ENCODE data around the gene MIB1. TPM values are rescaled to one million over a fixed set of nuclear protein-coding genes. Genes with fewer than 3 reads are reported as not detected.

Gene MIB1
- total RNA-seq, 1 donor from 2014 or later: 45.3 TPM

DNA sequence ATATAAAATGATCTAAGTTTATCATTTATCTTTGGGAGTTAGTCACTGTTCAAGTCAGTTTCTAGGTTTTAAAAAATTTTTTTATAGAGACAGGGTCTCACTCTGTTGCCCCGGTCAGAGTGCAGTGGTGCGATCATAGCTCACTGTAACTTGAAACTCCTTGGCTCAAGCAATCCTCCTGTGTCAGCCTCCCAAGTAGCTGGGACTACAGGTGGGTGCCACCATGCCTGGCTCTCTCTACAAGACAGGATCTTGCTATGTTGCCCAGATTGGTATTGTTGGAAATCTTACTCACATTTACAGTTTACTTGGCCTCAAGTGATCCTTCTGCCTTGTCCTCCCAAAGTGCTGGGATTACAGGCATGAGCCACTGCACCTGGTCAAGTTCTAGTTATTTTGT lies 74.5 kb downstream of the MIB1 start:
- no peak for DNase-seq (ENCODE audit: low spot score)

DNA sequence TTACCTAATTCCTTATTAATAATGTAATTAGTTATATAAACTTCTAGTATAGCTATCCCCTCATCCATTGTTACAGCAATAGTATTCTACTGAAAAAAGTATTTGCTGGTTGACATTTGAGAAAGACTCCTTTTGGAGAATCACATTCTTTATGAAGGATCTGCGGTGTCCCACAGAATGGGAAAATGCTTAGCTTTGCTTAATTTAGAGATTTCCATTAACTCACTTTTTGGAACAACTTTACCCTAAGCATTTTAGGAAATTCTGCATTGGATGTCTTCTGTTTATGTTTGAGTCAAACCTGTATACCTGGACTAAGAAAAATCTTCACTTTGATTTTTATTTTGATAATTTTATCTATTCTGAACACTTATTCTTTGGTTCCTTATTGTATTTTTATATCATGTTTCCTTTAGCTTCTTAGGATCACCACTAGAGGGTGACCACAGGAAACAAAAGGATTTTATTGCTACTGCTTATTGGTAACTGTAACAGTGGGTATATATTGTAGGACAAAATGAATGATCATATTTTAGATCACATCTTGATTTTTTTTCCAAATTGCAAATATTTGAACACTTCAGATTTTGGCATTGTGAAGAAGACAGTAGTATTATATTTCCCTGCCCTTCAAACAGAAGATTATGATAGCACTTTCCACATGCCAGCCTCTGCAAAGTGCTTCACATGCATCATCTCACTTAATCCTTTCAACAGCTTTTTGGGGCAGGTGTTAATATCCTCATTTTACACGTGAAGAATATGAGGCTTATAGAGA lies 79.6 kb downstream of the MIB1 start:
- no peak for DNase-seq (ENCODE audit: low spot score)

DNA sequence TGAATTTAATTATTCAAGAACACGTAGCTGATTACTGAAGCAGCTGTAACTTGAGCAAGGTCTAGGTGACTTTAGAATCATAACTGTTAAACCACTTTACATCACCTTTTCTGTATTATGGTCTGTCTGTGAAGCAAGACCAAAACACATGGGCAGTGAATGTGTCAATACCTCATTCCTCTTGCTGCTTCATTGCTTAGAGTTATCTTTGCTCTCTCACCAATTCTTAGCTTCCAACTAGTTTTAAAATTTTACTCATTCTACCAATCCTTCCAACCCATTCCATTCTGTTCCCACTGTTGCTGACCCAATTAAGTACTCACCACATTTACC lies 80.2 kb downstream of the MIB1 start:
- DNase-seq (ENCODE audit: low spot score): no peak

DNA sequence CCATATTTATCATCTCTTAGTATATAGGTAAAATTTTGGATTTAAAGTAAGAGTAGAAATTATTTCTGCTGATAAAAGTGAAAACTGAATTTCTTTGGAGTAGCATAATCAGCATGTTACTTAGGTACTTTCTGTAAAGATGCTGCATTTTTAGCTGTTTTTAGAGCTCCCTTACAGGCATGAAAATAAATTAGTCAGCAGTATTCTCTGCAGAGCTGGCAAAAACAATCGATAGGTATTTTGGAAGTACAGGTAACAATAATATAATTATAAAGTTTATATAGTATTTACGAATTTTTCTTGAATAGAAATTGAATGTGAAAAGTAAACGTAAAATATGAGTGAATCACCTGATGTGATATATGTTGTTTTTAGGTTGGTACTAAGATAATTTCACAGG lies 83.3 kb downstream of the MIB1 start:
- DNase-seq (ENCODE audit: low spot score): no peak

DNA sequence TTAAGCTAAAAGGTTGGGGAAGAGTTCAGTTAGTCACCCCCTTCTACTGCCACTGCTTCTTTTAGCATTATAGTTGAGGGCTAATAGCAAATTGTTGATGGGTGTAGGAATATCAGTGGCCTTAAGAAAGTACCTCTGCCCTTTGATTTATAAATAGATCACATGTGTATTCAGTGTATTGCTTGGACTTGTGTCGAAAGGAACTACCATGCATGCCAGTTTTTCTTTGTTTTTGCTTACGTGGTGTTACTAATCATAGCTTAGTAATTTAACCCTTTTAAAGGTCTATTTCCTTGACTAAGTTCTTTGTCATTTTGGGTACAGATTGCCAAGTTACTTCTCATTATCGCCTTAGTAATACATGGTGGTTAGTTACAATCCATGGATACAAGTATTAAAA lies 85.6 kb downstream of the MIB1 start:
- DNase-seq (ENCODE audit: low spot score): no peak

DNA sequence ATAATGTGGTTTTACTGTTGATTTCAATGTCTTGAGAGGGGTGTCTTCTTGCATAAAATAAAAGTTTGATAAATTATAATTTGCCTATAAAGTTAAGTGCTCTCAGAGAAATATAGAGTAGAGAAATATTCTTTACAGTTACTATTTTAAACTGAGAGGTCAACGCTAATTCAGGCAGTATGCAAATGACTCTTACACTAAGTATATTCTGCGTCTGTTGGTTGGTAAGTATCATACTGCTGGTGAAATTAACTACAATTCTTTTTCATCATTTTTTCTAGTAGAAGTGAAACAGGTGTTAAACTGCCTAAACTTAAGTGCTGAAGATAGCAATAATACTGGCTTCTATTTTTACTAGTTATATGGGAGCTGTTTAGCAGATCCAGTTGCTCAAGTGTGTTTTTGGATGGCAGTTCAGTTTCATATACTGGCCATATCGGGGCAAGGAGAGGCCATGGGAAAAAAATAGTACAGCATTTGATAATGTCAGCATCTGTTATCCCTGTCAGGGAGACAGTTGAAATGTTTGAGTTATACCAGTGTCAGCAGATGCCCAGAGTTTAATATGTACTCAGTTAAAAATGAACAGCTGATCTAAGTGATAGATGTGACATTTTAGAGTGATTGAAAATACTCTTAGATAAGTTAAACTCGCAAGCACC lies 86.2 kb downstream of the MIB1 start:
- no peak for DNase-seq (ENCODE audit: low spot score)

DNA sequence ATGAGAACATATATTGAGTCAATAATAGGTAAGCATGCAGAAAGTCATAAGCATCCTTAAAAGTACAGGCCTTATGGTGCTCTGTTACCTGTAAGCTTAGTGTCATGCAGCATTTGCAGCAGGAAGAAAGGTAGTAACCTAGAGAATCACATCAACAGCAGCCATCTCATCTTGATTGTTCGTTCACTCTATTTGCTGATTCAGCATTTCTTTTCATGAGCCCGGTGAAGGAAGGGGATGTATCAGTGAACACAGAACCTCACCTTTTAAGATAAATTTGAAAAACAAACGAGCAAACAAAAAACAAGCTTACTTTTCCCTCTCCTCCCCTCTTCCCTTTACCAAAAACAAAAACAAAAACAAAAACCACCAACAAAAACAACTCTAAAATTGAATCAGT lies 89.9 kb downstream of the MIB1 start:
- no peak for DNase-seq (ENCODE audit: low spot score)

DNA sequence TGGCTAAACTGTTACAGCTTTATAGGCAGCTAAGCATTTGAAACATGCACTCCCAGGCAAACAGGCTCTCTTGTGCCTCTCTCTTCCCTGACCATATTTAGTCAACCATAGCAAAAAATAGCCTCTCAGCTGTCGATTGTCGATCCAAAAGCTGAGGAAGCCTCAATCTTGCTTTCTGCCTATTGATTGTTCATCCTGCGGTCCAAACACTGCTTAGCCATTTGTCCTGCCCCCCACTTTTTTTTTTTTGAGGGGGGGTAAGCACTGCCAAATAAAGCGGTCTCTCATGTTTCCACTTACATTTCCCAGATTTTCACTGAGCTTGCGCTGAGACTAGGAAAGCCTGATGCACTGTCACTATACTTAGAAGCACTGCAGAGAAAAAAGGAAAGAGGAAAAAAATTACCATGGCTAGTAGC lies 90.8 kb downstream of the MIB1 start:
- DNase-seq (ENCODE audit: low spot score): peak; percentile 45

DNA sequence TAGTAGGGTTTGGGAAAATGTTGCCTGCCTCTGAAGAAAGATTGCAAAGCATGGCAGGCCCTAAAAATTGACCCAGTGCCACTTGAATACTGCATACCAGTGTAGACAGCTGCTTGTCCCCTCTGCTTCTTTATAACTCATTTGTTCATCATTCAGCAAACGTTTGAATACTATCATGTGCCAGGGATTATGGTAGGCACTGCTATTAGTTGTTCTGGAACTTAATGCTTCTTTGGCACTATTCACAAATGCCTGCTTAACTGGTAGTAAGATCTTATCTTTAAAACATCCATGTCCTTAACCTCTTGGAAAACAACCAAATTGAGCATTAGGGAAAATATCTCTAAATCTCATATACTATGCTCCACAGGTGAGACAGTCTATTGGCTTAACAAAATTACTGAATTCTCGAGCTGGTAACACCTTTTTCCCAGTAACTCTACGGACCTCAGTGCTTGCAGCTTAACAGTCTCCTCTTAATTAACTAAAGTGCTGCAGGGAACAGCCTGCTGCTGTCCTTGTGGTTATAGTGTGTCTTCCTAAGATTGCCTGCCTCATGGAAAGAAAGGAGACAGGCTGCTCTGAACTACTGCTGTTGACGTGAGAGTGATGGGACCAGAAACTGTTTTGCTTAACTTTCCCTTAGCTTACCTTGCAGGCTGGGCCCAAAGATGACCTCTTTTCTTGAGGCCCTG lies 93.2 kb downstream of the MIB1 start:
- DNase-seq (ENCODE audit: low spot score): no peak

DNA sequence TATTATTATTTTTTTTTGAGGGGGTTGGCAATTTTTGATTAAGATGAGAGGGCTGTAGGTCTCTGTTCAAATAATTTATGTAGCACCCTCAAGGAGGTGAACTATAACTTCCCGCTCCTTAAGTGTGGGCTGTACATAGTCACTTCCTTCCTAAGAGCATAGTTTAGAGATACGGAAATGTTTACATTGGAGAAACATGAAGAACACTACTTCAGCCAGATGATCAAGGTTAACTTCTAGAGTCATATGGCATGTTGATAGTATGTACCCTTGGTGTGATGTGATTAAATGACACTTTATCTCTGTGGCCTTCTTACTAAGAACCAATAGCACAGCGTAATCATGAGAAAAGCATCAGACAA lies 93.7 kb downstream of the MIB1 start:
- DNase-seq (ENCODE audit: low spot score): no peak

DNA sequence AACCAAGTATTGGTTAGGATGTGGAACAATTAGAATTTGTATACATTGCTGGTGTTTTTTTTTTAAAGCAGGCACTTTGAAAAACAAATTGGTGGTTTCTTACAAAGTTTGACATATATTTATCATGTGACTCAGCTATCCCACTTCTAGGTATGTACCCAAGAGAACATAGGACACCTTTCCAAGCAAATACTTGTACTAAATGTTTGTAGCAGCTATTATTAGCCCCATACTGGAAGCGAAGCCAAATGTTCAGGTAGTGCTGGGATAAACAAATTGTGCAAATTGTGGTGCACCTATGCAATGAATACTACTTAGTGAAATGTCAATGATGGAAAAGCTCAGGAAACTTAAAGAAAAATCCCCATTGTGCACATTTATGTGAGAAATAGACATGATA lies 101.0 kb downstream of the MIB1 start:
- DNase-seq (ENCODE audit: low spot score): no peak

DNA sequence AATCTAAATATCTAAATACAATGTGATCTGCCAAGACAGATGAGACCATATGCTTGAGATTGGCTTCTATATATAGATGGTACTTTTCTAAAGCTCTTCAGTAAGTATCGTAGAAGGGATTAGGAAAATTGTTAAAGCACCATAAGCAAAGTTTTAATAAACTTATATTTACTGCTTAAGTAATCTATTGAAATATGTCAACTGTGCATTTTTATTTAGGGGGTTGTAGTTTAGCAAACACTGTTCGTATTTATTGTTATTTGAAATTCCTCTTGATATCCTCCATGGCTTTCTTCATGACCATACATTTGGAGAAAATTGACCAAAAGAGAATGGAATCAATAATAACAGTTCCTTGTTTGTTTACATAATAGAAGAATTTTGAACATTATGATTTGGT lies 102.7 kb downstream of the MIB1 start:
- DNase-seq (ENCODE audit: low spot score): no peak

DNA sequence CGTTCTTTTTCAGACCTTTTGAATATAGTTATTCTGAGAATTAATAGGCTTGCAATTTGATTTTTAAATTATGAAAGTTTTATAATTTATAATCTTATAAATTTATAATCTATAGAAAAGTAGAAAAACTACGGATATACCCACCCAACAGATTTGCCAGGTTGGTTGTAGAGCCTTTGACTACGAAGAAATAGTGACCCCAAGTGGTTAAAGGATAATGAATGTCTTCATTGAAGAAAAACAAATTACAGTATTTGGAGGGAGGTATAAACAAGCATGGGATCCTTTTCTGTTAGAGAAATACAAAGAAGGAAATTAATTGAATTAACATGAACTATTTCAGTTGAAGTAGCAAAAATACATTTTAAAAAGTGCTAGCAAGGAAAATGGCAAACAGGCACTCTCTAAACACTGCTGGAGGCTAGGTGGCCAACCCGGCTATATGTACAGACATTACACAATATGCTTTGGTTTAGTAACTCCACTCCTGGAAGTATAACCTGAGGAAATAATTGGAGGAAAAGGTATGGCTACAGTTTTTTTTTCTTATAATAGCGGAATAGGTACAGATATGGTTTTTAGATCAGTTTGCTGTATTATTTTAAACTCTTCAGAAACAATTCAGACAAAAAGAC lies 110.9 kb downstream of the MIB1 start:
- no peak for DNase-seq (ENCODE audit: low spot score)

DNA sequence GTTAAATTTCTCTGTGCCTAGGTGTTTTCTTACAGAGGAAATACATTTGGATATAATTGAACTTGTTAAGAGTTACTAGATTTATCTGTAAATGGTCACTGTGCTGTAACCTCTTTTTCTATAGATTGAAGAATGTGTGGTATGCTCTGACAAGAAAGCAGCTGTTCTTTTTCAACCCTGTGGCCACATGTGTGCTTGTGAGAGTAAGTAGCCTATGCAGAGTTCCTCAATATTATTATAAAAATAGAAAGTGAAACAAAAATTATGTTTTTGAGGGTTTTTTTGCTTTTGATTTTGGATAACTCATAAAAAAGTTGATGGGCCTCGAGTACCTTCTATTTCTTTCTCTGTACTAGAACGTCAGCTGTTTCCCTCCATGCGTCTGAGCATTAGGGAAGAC lies 112.4 kb downstream of the MIB1 start:
- no peak for DNase-seq (ENCODE audit: low spot score)

DNA sequence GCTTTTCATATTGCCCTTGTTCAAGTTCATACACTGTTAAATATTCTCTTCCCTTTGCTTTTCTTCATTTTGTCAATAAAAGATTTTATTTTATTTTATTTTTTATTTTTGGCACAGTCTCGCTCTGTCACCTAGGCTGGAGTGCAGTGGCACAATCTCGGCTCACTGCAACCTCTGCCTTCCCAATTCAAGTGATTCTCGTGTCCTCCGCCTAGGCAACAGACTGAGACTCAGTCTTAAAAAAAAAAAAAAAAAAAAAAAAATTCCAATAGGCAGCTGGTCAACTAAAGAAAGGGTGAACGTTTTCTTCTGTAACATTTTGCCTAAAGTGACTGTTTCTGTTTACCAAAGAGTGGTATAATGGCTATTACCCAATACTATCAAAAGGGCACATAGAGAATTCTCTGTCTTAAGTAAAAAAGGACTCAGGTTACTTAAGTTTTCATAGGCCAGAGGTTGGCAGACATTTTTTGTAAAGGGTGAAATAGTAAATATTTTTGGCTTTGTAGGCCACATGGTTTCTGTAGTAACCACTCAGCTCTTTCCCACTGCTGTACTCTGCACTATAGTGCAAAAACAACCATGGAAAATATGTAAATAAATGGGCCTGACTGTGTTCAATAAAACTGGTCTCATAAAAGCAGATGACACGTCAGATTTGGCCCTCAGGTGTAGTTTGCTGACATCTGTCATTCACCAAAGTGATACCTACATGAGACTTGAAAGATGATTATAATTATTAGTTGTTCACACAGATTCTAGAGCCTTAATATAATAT lies 113.4 kb downstream of the MIB1 start:
- DNase-seq (ENCODE audit: low spot score): no peak

DNA sequence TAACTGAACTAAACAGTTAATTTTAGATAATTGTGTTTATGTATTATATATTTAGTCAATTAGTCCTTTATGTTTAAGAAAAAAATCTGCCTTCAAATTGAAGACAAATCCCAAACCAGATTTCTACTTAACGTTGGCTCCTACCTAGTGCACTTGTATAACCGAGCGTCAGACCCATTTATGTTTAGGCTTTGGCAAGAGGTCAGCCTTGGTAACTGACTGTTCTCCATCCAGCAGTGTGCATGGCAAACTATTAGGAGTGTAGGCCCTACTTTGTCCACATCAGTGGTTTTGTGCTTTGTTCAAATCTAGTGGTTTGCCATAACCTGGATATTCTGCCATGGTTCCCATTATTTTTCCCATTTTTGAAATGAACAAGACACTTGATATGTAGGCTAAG lies 114.8 kb downstream of the MIB1 start:
- DNase-seq (ENCODE audit: low spot score): no peak

DNA sequence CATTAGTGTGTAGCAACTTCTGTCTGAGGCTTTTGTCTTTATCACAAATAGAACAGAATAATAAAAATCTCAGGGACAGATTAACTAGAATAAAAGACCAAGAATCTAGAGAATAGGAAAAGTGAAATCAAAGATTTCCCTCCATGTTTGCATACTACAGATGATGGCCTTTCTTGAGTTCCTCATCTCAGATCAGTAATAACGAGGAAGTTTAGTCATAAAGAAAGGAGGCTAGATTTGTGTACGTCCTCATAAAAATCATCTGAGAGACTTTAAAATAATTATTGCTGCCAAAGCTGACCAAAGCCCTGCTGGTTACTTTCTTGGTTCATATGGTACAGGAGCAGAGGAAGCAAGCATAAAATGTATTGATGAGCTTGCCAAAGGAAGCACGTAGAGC lies 117.3 kb downstream of the MIB1 start:
- DNase-seq (ENCODE audit: low spot score): no peak

DNA sequence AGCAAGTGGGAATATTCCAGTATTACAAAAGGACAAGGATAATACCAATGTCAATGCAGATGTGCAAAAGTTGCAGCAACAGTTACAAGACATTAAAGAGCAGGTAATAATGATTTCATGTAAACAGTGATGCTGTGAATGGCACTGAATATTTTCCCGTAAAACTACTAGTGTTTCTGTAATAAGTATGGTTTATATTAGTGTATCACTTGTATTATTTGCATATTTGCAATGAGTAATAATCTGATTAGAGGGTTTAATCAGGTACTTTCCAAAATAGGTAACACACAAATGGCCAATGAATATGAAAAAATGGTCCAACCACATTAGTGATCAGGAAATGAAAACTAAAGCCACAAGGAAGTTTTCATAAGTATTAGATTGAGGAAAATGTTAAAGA lies 118.0 kb downstream of the MIB1 start:
- no peak for DNase-seq (ENCODE audit: low spot score)

DNA sequence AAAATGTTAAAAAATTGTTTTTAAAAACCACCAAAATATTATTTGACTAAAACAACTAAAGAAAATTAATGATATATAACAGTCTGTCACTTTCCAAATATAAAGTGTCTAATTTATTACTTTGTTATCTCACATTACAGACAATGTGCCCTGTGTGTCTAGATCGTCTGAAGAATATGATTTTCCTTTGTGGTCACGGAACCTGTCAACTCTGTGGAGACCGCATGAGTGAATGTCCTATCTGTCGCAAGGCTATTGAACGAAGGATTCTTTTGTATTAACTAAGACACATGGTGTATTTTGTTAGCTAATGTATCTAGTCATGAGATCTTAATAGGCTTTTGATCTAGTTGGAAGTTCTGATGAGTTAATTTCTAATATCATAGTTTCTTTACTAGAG lies 123.8 kb downstream of the MIB1 start:
- no peak for DNase-seq (ENCODE audit: low spot score)

DNA sequence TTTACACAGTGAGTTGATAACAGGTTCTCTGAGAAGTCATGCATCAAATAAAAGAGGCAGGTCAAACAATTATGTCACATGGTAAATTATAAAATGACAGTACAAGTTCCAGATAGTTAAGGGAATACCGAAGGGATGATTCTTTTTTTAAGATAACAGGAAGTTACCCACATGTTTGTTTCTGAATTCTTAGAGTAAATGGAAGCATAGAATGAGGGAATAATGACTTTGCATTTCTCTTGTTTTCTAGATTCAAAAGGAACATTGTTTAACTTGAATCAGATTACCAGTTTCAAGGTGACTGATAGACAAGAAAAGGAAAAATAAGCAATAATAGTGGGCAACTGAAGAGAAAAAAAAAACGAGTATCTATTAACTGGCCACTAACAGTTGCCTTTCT lies 124.5 kb downstream of the MIB1 start:
- no peak for DNase-seq (ENCODE audit: low spot score)

DNA sequence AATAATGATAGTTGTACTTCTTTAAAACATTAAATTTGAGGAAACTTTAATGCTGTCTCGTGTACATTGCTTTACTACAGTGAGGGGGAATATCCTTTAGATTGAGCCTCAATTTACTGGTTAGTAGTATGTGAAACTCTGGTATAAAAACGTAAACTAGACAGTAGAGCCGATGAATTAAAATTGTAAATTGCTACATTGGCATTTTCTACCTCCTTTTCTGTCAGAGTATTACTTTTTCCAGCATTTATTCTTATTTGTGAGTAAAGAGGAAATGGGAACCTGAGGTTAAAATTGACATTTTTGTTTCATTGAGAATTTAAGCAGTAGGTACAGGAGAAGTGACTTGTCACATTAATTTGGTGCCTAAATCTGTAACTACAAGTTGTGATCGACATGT lies 128.2 kb downstream of the MIB1 start:
- DNase-seq (ENCODE audit: low spot score): no peak

DNA sequence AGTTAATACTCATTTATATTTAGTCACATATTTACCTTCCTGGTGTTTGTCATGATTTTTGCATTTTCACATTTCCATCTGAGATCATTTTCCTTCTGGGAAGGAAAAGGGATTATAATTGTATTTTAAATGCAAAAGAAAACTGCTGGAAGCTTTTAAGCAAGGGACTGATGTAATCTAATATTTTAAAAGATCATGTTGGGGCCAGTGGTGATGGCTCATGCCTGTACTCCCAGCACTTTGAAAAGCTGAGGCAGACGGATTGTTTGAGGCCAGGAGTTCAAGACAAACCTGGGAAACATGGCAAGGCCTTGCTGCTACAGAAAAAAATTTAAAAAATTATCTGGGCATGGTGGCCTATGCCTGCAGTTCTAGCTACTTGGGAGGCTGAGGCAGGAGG lies 149.0 kb downstream of the MIB1 start:
- no peak for DNase-seq (ENCODE audit: low spot score)

Data from ureter (tissue), 1 donor.